ENCODE data around the gene ST6GALNAC1. TPM values are rescaled to one million over a fixed set of nuclear protein-coding genes. Genes with fewer than 3 reads are reported as not detected.

ST6GALNAC1 gene
- total and polyA plus RNA-seq, 2 of the 13 experiments (the other 11 are each of a cell fraction or from before 2014, with no cell fraction given), result not detected

DNA sequence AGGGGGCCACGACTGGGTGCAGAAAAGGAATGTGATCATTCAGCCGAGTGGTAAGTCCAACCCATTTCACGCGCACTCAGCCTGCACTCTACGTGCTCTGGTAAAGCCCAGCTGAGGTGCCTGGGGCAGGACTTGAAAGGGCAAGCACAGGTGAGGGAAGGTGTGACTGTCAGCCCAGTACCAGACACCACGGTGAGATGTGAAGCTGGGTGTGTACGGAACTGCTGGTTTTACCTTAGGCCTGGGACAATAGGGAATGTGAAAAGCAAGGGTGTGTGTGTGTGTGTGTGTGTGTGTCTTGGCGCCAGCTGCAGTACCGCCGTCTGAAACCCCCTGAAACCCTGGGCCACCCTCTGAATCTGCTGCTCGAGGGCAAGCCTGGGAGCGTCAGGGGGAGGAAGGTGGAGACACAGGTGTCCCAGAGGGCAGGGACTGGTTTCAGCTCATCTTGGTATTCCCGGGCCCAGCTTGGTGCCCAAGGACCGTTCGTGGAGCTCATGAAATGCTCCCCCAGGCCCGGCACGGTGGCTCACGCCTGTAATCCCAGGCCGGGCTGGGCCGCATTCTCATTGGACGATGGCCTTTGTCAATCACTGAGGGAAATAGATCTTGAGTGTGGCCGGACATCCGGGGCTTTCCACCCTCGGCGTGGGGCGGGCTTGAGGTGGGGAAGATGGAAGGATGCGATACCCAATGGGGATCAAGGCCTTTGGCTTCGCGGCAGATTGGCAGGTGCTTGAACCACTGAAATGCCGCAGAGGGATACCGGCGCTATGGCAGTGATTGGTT lies 27.8 kb upstream of the ST6GALNAC1 start (continued):
- TF ChIP-seq, protein P1, sequence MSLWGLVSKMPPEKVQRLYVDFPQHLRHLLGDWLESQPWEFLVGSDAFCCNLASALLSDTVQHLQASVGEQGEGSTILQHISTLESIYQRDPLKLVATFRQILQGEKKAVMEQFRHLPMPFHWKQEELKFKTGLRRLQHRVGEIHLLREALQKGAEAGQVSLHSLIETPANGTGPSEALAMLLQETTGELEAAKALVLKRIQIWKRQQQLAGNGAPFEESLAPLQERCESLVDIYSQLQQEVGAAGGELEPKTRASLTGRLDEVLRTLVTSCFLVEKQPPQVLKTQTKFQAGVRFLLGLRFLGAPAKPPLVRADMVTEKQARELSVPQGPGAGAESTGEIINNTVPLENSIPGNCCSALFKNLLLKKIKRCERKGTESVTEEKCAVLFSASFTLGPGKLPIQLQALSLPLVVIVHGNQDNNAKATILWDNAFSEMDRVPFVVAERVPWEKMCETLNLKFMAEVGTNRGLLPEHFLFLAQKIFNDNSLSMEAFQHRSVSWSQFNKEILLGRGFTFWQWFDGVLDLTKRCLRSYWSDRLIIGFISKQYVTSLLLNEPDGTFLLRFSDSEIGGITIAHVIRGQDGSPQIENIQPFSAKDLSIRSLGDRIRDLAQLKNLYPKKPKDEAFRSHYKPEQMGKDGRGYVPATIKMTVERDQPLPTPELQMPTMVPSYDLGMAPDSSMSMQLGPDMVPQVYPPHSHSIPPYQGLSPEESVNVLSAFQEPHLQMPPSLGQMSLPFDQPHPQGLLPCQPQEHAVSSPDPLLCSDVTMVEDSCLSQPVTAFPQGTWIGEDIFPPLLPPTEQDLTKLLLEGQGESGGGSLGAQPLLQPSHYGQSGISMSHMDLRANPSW (CRISPR knock-in tag; IDR thresholded peaks at IDR 0.05; ENCODE audit: borderline replicate concordance), result peak; percentile 77; the same call in 1 of the 2 replicates
- peak; percentile 87; the same call in 1 of the 2 replicates for TF ChIP-seq IRX3 (CRISPR knock-in tag; IDR thresholded peaks at IDR 0.05; ENCODE audit: borderline replicate concordance, low read depth)
- TF ChIP-seq, protein P2, sequence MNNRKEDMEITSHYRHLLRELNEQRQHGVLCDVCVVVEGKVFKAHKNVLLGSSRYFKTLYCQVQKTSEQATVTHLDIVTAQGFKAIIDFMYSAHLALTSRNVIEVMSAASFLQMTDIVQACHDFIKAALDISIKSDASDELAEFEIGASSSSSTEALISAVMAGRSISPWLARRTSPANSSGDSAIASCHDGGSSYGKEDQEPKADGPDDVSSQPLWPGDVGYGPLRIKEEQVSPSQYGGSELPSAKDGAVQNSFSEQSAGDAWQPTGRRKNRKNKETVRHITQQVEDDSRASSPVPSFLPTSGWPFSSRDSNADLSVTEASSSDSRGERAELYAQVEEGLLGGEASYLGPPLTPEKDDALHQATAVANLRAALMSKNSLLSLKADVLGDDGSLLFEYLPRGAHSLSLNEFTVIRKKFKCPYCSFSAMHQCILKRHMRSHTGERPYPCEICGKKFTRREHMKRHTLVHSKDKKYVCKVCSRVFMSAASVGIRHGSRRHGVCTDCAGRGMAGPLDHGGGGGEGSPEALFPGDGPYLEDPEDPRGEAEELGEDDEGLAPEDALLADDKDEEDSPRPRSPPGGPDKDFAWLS (CRISPR knock-in tag; IDR thresholded peaks at IDR 0.05; ENCODE audit: borderline replicate concordance), result no peak
- TF ChIP-seq, protein P3, sequence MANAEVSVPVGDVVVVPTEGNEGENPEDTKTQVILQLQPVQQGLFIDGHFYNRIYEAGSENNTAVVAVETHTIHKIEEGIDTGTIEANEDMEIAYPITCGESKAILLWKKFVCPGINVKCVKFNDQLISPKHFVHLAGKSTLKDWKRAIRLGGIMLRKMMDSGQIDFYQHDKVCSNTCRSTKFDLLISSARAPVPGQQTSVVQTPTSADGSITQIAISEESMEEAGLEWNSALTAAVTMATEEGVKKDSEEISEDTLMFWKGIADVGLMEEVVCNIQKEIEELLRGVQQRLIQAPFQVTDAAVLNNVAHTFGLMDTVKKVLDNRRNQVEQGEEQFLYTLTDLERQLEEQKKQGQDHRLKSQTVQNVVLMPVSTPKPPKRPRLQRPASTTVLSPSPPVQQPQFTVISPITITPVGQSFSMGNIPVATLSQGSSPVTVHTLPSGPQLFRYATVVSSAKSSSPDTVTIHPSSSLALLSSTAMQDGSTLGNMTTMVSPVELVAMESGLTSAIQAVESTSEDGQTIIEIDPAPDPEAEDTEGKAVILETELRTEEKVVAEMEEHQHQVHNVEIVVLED (CRISPR knock-in tag; IDR thresholded peaks at IDR 0.05; ENCODE audit: borderline replicate concordance), result peak; percentile 72
- TF ChIP-seq ZNF3 (CRISPR knock-in tag; IDR thresholded peaks at IDR 0.05), result peak; percentile 66
- TF ChIP-seq, protein P4, sequence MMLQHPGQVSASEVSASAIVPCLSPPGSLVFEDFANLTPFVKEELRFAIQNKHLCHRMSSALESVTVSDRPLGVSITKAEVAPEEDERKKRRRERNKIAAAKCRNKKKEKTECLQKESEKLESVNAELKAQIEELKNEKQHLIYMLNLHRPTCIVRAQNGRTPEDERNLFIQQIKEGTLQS (CRISPR knock-in tag; IDR thresholded peaks at IDR 0.05), result peak; percentile 19; the same call in 1 of the 2 replicates
- peak; percentile 86 for TF ChIP-seq SALL1 (CRISPR knock-in tag; IDR thresholded peaks at IDR 0.05)
- TF ChIP-seq ZNF468 (CRISPR knock-in tag; IDR thresholded peaks at IDR 0.05), result peak; percentile 90
- TF ChIP-seq, protein P5, sequence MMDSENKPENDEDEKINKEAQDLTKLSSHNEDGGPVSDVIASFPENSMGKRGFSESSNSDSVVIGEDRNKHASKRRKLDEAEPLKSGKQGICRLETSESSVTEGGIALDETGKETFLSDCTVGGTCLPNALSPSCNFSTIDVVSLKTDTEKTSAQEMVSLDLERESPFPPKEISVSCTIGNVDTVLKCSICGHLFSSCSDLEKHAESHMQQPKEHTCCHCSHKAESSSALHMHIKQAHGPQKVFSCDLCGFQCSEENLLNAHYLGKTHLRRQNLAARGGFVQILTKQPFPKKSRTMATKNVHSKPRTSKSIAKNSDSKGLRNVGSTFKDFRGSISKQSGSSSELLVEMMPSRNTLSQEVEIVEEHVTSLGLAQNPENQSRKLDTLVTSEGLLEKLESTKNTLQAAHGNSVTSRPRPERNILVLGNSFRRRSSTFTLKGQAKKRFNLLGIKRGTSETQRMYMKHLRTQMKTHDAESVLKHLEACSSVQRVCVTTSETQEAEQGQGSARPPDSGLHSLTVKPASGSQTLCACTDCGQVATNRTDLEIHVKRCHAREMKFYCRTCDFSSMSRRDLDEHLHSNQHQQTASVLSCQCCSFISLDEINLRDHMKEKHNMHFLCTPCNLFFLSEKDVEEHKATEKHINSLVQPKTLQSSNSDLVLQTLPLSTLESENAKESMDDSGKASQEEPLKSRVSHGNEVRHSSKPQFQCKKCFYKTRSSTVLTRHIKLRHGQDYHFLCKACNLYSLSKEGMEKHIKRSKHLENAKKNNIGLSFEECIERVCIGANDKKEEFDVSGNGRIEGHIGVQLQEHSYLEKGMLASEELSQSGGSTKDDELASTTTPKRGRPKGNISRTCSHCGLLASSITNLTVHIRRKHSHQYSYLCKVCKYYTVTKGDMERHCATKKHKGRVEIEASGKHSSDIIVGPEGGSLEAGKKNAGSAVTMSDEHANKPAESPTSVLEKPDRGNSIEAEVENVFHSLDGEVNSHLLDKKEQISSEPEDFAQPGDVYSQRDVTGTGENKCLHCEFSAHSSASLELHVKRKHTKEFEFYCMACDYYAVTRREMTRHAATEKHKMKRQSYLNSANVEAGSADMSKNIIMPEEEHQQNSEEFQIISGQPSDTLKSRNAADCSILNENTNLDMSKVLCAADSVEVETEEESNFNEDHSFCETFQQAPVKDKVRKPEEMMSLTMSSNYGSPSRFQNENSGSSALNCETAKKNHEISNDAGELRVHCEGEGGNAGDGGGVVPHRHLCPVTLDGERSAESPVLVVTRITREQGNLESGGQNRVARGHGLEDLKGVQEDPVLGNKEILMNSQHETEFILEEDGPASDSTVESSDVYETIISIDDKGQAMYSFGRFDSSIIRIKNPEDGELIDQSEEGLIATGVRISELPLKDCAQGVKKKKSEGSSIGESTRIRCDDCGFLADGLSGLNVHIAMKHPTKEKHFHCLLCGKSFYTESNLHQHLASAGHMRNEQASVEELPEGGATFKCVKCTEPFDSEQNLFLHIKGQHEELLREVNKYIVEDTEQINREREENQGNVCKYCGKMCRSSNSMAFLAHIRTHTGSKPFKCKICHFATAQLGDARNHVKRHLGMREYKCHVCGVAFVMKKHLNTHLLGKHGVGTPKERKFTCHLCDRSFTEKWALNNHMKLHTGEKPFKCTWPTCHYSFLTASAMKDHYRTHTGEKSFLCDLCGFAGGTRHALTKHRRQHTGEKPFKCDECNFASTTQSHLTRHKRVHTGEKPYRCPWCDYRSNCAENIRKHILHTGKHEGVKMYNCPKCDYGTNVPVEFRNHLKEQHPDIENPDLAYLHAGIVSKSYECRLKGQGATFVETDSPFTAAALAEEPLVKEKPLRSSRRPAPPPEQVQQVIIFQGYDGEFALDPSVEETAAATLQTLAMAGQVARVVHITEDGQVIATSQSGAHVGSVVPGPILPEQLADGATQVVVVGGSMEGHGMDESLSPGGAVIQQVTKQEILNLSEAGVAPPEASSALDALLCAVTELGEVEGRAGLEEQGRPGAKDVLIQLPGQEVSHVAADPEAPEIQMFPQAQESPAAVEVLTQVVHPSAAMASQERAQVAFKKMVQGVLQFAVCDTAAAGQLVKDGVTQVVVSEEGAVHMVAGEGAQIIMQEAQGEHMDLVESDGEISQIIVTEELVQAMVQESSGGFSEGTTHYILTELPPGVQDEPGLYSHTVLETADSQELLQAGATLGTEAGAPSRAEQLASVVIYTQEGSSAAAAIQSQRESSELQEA (CRISPR knock-in tag; IDR thresholded peaks at IDR 0.05; ENCODE audit: not compliant biosample characterization), result peak; percentile 98
- TF ChIP-seq ZIK1 (CRISPR knock-in tag; IDR thresholded peaks at IDR 0.05; ENCODE audit: borderline replicate concordance, low read depth), result peak; percentile 83; the same call in 1 of the 2 replicates
- no peak for TF ChIP-seq ZBTB8A (CRISPR knock-in tag; IDR thresholded peaks at IDR 0.05; ENCODE audit: borderline replicate concordance, low read depth)
- peak; percentile 16; the same call in 1 of the 2 replicates for TF ChIP-seq ONECUT2 (CRISPR knock-in tag; IDR thresholded peaks at IDR 0.05)

Measured in HepG2 (cell line).